HG02852 (cell line): ENCODE data around the gene TMEM40.
"Not testable (repeated sequence)": the region's sequence is repeated elsewhere in the genome, so short reads cannot be mapped to it uniquely, and the experiment has no call there.

Experiments
- ATAC-seq: cut with Tn5 transposase; IDR thresholded peaks from one replicate; pipeline ENCODE4 v1.9.1; 2021; ENCODE audit warnings: mild to moderate bottlenecking, moderate library complexity; ENCODE audit not compliant: unreplicated experiment

TMEM40 gene

DNA sequence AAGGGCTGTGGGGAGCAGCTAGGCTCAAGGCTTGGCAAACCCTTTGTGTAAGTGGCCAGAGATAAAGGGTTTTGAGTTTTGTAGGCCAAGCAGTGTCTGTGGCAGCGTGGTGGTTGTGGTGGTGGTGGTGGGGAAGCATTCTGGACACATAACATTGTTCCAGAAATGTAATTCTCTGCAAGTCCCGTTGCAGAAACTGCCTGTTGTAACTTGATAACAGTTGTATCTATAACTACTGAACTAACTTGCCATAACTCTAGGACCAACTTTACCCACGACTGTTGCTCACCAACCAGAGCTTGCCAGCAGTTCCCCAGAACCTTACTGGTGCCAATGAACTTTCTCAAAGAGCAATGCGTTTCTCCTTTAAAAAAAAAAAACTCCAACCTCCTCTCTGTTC, 18.1 kb upstream of the TMEM40 start:
- no peak for ATAC-seq

GRCh38 chr3:12775970-12776369, 16.9 kb upstream of the TMEM40 start:
- ATAC-seq: not testable (repeated sequence)

DNA sequence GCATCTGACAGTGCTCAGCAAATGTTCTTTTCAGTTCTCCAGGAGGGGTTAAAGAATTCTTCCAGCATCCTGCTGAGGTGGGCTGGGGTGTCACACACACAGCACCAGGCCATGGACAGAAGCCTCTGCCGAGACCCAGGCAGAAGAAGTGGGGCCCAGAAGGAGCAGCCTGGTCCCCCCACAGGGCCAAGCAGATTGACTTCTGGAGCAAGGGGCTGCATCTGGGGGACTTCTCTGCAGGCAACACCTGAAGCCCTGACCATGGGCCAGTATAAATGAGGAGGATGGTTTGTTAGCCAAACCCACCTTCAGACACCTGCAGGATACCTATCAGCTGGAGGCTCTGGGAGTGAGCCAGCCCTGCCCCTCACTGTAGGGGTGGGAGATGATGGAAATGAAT, 16.2 kb upstream of the TMEM40 start:
- ATAC-seq: no peak

GRCh38 chr3:12774619-12775018, 15.6 kb upstream of the TMEM40 start:
- no peak for ATAC-seq

DNA sequence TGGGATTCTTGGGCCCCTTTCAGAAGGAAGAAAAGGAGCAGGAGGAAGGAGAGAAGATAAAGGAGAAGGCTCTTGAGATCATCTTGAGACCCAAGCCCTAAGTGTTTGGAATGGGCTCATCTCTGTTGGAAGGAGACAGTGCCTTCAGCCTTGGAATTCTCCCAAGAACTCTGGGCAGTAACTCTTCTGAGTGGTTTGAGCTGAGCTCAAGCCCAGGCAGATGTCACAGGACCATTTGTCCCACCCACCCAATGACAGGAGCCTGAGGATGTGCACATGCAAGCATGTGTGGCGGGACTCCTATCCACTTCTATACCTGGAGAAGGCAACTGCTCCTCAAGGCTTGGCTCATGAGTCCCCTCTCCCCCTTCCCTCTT, 14.6 kb upstream of the TMEM40 start:
- no peak for ATAC-seq

- ATAC-seq: no peak
These were observed 14.1 kb upstream of the TMEM40 start for GRCh38 chr3:12773030-12773709.

DNA sequence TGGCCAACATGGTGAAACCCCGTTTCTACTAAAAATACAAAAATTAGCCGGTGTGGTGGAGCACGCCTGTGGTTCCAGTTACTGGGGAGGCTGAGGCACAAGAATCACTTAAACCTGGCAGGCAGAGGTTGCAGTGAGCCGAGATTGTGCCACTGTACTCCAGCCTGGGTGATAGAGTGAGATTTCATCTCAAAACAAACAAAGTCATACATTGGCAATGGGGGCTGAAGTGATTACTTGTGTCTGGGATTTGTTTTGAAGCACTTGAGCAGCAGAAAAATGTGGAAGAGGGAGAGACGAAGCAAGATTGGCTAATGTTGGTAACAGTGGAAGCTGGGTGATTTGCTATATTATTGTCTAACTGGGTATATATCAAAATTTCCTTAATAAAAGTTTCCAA, 13.4 kb upstream of the TMEM40 start:
- no peak for ATAC-seq

- no peak for ATAC-seq
These were observed 12.2 kb upstream of the TMEM40 start for GRCh38 chr3:12771236-12771635.

DNA sequence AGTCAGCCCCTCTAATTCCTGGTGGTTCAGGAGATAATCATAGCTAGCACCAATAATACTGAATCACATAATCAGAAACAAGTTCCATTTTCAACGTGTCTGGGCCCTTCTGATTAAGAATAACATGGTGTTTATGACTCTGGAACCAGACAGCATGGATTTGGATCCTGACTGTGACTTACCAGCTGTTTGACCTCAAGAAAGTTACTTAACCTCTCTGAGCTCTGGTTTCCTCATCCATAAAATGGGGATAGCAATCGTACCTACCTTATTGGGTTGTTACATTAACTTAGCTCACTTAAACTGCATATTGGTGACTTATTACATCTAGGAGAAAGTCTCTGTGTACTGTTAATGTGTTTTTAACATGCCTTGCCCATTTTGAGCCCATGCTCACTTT, 10.7 kb upstream of the TMEM40 start:
- ATAC-seq: no peak

- no peak for ATAC-seq
These were observed 9.8 kb upstream of the TMEM40 start for GRCh38 chr3:12768579-12769527.

GRCh38 chr3:12766541-12766940, 7.5 kb upstream of the TMEM40 start:
- no peak for ATAC-seq

DNA sequence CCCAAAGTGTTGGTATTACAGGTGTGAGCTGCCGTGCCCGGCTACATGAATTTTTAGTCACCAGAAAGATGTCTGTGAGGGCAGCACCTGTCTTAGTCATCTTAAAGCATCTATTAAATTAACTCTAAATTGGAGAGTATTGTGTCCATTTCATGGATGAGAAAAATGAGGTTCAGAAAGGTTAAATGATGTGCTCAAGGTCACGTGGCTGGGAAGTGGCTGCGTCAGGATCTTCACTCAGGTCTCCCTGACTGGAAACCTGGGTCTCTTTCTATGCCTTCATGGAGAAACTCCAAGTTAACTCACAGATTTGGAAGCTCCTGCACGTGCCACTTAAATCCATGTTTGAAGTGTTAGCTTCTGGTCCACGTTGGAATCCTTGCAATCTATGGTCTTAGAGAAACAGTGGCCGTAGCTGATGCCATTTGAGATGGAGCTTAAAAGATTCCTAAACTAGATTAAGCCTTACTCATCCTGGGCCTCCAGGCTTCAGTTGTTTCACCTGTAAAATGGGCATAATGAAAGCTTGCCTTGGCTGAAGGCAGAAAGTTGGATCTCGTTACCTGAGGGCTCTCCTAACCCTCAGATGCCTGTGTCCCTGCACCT, 5.2 kb upstream of the TMEM40 start:
- no peak for ATAC-seq

DNA sequence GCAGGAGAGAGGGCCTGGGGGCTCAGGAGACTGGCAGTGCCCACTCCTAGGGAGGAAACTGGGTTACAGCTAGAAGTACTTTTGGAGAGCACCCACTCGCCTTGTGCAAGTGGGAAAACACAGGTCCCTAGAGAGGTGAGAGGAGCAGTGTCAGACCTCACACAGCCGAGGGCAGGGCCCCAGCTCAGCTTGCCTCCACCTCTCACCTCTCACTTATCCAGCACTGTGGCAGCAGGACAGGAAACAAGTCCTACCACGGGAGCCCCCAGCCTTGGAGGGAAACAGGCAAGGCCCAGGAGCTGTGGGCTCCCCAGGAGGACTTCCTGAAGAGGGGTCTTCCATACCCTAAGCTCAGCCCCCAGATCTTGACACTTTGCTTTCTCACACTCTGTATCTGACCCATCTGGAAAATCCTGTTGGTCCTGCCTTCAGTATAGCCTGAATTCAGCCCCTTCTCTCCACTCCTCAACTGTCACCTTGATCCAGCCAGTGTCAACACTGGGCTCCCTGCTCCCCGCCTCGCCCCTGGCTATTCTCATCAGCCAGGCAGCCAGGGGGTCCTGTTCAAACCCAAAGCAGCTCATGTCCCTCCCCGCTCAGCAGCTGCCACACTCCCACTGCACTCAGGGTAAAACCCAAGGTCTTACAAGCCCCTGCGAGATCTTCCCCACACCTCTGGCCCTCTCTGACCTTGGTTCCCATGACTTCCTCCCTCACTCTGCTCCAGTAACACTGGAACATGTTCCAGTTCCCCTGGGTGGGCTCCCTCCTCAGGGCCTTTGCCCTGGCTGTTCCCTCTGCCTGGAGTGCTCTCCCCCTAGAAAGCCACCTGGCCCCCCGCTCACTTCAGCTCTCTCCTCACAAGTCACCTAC, 870 bp upstream of the TMEM40 start:
- no peak for ATAC-seq

GRCh38 chr3:12758025-12758781, 856 bp downstream of the TMEM40 start:
- ATAC-seq: no peak

- no peak for ATAC-seq
These were observed 2.4 kb downstream of the TMEM40 start for GRCh38 chr3:12756635-12757034.

- no peak for ATAC-seq
These were observed 2.9 kb downstream of the TMEM40 start for GRCh38 chr3:12756175-12756574.

- no peak for ATAC-seq
These were observed 3.3 kb downstream of the TMEM40 start for GRCh38 chr3:12755754-12756153.

GRCh38 chr3:12754313-12754712, 4.7 kb downstream of the TMEM40 start:
- ATAC-seq: no peak

DNA sequence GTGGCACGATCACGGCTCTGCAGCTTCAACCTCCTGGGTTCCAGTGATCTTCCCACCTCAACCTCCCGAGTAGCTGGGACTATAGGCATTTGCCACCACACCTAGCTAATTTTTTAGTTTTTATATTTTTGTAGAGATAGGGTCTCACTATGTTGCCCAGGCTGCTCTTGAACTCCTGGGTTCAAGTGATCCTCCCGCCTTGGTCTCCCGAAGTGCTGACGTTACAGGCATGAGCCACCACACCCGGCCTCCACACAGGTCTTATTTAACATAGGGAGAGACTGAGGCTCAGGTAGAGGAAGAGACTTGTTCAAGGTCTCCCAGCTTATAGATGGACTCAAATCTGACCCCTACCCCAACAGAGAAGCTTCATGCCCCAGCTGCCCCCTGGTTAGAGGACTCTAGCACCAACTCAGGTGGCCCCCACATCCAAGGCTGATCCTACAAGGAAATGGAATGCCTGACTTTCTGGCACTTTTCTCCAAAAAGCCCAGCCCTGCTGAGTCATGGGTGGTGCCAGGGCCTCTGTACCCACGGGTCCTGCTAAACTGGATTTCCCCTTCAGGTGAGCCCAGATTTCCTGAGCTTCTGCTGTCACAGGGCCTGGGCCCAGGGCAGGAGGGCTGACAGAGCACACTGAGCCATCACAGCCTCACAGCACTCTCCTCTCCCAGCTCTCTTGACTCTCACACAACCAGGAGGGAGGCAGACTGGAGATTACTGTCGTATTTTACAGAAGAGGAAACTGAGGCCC, 5.6 kb downstream of the TMEM40 start:
- ATAC-seq: no peak
